HG03469 (cell line): ENCODE data around the gene CUBN.

Experiments used
- ATAC-seq: cut with Tn5 transposase; IDR thresholded peaks from one replicate; pipeline ENCODE4 v1.9.1; 2021; ENCODE audit warnings: mild to moderate bottlenecking, moderate library complexity, moderate number of reproducible peaks; ENCODE audit not compliant: unreplicated experiment

Gene CUBN

GRCh38 chr10:17129741-17130140 is at the start of gene CUBN:
Gene CUBN, minus strand, starts transcription at chr10:17129811. Its CDS starts 46 bp downstream, at chr10:17129765.
- no peak for ATAC-seq

- ATAC-seq = no peak
These were observed 49.4 kb upstream of the CUBN start for GRCh38 chr10:17179002-17179401.

GRCh38 chr10:17178006-17178405 is 48.4 kb upstream of the CUBN start:
- ATAC-seq = no peak

- no peak for ATAC-seq
These were observed 47.4 kb upstream of the CUBN start for GRCh38 chr10:17177014-17177413.

GRCh38 chr10:17176091-17176490 is 46.5 kb upstream of the CUBN start:
- no peak for ATAC-seq

GRCh38 chr10:17175551-17175950 is 45.9 kb upstream of the CUBN start:
- no peak for ATAC-seq

GRCh38 chr10:17174626-17175025 is 45.0 kb upstream of the CUBN start:
- ATAC-seq = no peak

- ATAC-seq = no peak
These were observed 41.6 kb upstream of the CUBN start for GRCh38 chr10:17171141-17171641.

GRCh38 chr10:17169803-17170202 is 40.2 kb upstream of the CUBN start:
- no peak for ATAC-seq

- ATAC-seq = no peak
These were observed 37.1 kb upstream of the CUBN start for GRCh38 chr10:17166699-17167098.

GRCh38 chr10:17162828-17163227 is 33.2 kb upstream of the CUBN start:
- ATAC-seq = no peak

- no peak for ATAC-seq
These were observed 32.2 kb upstream of the CUBN start for GRCh38 chr10:17161775-17162174.

GRCh38 chr10:17157024-17157423 is 27.4 kb upstream of the CUBN start:
- no peak for ATAC-seq

- ATAC-seq = no peak
These were observed 26.2 kb upstream of the CUBN start for GRCh38 chr10:17155826-17156225.

GRCh38 chr10:17154116-17154515 is 24.5 kb upstream of the CUBN start:
- ATAC-seq = no peak

GRCh38 chr10:17153321-17153720 is 23.7 kb upstream of the CUBN start:
- no peak for ATAC-seq

GRCh38 chr10:17151716-17152115 is 22.1 kb upstream of the CUBN start:
- ATAC-seq = no peak

GRCh38 chr10:17147884-17148489 is 18.4 kb upstream of the CUBN start:
- ATAC-seq = no peak

- no peak for ATAC-seq
These were observed 17.3 kb upstream of the CUBN start for GRCh38 chr10:17146892-17147291.

GRCh38 chr10:17145239-17145638 is 15.6 kb upstream of the CUBN start:
- ATAC-seq = no peak

- ATAC-seq = no peak
These were observed 15.1 kb upstream of the CUBN start for GRCh38 chr10:17144757-17145156.

GRCh38 chr10:17144032-17144431 is 14.4 kb upstream of the CUBN start:
- ATAC-seq = no peak

GRCh38 chr10:17143055-17143690 is 13.6 kb upstream of the CUBN start:
- no peak for ATAC-seq
